Adrenal gland (tissue), 5 donors: ENCODE data around the gene PPP2CA.

ENCODE experiments used
- CTCF ChIP-seq, 6 experiments: fragments of 450-650 bp in 4 of 6; fragments of 200-600 bp in 2 of 6; sonication (generic) in 1 of 6; IDR thresholded peaks; 1 replicate in 5 of 6; 2 replicates in 1 of 6; pipeline versions ENCODE4 v1.5.1 to v1.8.0; 2016 to 2021; ENCODE audit warnings: antibody characterized with exemption in 6 of 6, mild to moderate bottlenecking in 2 of 6, moderate library complexity in 1 of 6
- POLR2A ChIP-seq, 2 donors: fragments of 450-650 bp; IDR thresholded peaks; one replicate each; pipeline ENCODE4 v1.6.1; 2017; ENCODE audit warnings: antibody characterized with exemption in 2 of 2, mild to moderate bottlenecking in 2 of 2, moderate library complexity in 1 of 2
- donor health status: DM: no; HTN: no; CAD: no.

- TF ChIP-seq CTCF (IDR thresholded peaks at IDR 0.05) = peak; percentile 80 to 95 (median 91)
- no peak for TF ChIP-seq POLR2A (IDR thresholded peaks at IDR 0.05)
Observed at GRCh38 chr5:134184155-134185135, 41.4 kb downstream of the PPP2CA start.
